Measurements from ENCODE around the gene LRP3. TPM values are rescaled to one million over a fixed set of nuclear protein-coding genes. Genes with fewer than 3 reads are reported as not detected.
"Not testable (repeated sequence)": the region's sequence is repeated elsewhere in the genome, so short reads cannot be mapped to it uniquely, and the experiment has no call there.

LRP3 gene
- total RNA-seq, 2 donors from 2014 or later = 7.2 to 12.4 TPM

DNA sequence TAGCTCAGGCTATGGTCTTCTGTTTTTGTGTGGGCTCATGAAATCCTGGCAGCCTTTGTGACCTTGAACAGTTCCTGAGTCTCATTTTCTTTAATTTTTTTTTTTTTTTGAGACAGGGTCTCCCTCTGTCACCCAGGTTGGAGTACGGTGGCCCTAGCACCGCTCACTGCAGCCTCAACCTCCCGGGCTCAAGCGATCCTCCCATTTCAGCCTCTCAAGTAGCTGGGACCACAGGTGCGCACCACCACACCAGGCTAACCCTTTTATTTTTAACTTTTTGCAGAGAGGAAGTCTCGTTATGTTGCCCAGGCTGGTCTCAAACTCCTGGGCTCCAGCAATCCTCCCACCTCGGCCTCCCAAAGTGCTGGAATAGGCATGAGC is 15.7 kb downstream of the LRP3 start:
- intact Hi-C loops (cut with DNase I, micrococcal nuclease); ATAC-seq; DNase-seq: not testable (repeated sequence)

DNA sequence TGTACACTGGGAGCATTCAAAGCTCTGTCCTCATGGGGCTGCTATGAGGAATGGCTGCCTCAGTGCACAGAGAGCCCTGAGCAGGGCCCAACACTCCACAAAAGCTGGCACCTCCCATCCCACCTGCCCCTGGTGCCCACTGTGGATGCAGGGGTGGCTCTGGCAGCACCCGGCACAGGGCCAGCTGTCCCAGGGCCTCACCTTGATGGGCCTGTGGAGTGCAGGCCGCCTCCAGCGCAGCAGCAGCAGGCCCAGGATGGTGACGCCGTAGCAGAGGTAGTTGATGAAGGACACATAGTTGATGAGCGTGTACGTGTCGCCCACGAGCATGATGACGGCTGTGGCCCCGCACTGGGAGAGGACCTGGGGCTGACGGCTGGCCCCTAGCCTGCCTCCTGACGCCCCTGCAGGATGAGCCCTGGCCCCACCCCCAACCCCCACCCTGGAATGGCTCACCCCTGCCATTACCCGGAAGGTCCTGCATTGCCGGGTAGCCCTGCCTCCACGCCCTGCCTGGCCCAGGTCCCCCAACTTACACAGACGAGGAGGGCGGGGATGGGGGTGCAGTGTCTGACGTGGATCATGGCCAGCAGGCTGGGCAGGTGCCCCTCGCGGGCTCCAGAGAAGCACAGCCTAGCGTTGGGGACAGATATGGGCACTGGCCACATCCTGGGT is 16.3 kb downstream of the LRP3 start:
- no peak for DNase-seq
- intact Hi-C loops (cut with DNase I, micrococcal nuclease) = no loop called here
- ATAC-seq = no peak

DNA sequence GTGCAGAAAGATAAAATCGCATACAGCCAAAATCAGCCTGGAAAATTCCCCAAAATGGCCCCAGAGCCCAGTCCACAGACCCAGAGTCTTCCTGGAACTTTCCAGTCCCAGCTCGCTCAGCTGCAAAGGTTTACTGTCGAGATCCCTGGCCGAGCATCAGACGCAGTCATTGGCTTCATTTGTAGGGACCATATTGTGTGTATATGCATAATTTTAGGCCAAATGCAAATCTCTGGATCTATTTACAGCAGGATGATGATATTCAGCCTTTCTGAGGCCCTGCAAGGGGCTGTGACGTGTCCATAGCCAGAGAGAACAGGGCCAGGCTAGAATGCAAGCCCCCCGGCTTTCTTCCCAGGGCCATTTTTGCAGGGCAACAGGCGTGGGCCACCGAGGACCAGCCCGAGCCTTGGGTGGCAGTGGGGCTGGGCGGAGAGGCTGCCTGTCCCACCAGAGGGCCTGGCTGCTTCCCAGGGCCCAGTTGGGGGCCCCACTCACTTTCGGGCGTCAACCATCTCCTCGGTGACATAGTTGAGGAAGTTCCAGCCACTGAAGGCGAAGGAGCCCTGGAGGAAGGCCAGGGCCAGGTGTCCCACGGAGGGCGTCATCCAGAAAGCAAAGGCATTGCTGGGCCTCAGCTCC is 17.8 kb downstream of the LRP3 start:
- DNase-seq (no peak), ATAC-seq (no peak)
- intact Hi-C loops (cut with DNase I, micrococcal nuclease) = no loop called here

DNA sequence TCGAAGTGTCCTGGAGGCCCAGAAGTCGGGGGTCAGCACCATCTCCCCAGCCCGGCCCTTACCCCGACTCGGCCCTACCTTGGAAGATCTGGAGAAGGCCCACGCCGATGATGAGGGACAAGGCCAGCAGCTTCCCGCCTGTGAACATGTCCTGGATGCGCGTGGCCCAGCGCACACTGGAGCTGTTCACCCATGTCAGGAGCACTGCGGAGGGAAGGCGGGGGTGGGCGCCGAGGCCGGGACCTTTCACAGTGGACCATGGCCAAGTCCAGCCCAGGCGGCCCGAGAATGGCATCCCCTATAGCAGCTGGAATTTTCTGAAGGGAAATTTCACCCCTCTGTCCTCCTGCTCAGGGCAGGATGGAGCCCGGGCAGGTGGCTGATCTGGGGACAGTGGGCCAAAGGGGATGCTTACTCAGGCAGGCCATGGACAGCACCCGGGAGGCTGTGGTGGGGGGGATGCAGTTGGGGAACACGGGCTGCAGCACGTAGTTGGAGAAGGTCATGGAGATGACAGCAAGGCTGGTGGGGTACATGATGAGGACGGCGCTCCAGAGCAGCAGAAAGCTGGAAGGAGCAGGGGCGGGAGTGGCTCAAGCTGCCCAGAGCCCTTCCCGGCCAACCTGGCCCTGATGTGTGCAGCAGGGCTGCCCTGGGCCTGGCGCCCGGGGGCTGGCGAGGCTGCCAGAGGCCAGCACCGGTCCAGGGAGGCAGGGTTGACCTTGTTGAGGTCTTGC is 18.5 kb downstream of the LRP3 start:
- no peak for DNase-seq
- no peak for ATAC-seq
- intact Hi-C loops (cut with DNase I, micrococcal nuclease) = no loop called here

DNA sequence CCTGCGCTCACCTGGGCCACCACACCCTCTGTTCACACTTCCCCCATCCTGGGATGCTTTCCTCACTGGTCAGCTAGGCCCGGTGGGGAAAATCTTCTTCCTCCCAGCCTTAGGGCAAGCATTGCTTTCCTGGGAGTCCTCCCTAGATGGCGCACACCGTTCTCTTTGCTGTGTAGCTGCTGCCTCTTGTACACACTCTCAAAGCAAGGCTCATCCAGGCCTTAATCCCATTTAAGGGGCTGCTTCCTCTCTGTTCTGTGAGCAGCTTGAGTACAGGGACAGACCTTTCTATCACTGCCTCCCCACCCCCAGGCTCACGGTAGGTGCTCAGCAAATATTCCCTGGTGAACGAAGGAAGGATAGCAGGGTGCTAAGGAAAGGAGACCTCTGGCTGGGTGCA is 20.5 kb downstream of the LRP3 start:
- DNase-seq = peak in 1 of 2 donors; percentile 23
- intact Hi-C loops (cut with DNase I, micrococcal nuclease) = no loop called here
- peak; percentile 66 for ATAC-seq

DNA sequence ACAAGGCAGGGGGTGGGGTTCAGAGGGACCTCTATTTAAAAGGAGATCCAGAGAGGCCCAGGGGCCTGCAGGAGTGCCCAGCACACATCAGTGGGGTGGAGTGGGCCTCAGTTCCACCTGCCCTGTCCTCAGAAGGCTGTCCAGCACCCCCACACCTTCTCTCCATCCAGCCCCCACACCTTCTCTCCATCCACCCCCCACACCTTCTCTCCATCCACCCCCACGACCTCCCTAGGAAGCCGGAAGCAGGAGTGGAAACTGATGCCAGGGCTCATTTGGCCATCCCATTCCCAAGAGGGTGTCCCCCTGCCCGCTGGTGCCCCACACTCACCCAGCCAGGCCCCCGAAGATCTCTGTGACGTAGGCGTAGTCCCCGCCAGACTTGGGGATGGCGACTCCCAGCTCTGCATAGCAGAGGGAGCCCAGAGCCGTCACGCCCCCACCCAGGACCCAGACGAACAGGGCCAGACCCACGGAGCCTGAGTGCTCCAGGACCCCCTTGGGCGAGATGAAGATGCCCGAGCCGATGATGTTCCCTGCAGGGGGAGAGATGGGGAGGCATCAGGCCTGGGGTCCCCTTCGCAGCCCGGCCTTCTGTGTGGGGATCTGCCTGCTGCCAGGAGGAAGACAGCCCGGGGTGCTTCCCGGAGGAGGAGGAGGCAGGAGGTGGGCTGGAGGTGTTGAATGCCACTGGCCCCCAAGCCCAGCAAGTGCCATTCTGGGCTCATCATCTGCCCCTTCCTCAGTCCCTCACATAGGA is 21.5 kb downstream of the LRP3 start:
- DNase-seq (no peak), ATAC-seq (no peak)
- intact Hi-C loops (cut with DNase I, micrococcal nuclease) = no loop called here

DNA sequence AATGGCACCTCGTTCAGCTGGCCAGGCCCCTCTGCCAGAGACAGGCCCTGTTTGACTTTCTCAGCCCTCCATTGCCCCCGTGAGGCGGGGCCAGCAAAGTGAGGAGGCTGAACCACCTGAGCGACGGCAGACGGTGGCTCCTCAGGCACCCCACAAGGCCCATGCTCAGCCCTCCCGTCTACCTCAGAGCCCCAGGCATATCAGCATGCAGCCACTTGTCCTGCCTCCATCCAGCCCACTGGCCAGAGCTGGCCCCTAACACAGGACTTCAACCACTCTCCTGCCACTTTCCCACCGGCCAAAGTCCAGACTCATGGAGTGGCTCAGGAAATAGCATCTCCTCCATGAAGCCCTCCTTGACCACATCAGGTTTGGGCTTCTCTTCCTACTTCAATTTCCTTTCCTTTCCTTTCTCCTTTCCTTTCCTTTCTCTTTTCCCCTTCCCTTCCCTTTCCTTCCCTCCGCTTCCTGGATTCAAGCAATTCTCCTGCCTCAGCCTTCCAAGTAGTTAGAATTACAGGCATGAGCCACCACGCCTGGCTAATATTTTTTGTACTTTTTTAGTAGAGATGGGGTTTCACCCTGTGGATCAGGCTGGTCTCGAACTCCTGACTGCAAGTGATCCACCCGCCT is 22.2 kb downstream of the LRP3 start:
- ATAC-seq (no peak), DNase-seq (no peak)
- intact Hi-C loops (cut with DNase I, micrococcal nuclease) = no loop called here

DNA sequence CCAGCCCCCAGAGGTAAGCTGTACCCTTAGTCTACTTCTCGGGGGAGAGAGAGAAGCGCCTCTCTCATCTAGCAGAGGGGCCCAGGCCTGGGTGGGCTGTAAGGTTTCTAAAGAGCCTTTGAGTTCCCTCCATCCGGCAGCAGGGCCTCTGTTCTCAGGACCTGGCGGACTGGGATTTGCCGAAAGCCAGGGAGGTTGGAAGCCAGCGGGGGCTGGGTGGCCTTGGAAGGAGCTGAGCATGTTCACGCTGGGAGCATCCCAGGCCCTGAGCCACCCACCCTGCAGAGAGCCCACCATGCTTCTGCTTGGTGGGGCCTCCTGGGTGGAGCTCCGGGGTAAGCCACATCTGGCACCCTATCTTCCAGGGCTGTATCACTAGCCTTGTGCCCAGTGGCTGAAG is 23.8 kb downstream of the LRP3 start:
- no peak for ATAC-seq
- no peak for DNase-seq
- intact Hi-C loops (cut with DNase I, micrococcal nuclease) = no loop called here

DNA sequence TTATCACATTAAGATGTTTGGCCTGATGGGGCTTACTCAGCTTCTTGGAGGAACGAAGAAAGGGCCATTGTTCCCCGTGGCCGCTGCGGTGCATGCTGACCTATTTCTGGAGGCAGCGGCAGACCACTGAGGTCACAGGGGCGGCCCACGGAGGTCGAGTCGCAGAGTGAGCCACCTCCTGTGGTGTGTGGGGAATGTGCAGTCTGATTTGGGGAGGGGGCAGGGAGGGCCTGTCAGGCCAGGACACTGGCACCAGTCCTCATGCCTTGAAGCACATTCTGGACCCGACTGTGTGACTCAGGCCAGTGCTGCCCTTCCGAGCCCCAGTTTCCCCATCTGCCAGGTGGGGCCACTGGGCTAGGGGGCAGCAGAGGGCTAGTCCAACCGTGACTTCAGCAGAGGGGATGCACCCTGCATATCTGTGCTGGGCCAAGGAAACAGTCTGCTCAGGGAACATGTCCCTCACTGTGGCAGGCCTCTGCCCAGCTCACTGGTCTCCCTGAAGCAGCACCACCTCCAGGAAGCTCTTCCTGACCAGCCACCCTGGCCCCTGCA is 25.2 kb downstream of the LRP3 start:
- intact Hi-C loops (cut with DNase I, micrococcal nuclease) = no loop called here
- DNase-seq (no peak), ATAC-seq (no peak)

DNA sequence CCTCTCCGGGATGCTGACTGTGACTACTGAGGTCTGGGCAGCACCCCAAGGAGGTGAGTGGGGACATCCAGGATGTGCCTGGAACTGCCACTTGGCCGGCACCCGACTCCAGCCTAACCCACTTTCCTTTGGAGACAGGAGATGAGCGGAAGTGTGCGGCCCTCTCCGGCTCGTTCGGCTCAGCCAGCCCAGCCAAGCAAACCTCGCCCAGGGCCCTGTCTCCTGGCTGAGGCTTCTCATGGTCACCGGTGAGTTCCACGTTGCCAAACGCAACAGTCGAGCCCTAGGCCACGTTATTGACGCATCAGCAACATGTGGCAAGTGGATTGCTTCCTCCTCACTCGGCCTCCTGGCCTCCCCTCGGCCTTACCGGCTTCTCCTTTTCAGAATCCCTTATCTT is 26.0 kb downstream of the LRP3 start:
- ATAC-seq = no peak
- intact Hi-C loops (cut with DNase I, micrococcal nuclease) = no loop called here
- DNase-seq = no peak

DNA sequence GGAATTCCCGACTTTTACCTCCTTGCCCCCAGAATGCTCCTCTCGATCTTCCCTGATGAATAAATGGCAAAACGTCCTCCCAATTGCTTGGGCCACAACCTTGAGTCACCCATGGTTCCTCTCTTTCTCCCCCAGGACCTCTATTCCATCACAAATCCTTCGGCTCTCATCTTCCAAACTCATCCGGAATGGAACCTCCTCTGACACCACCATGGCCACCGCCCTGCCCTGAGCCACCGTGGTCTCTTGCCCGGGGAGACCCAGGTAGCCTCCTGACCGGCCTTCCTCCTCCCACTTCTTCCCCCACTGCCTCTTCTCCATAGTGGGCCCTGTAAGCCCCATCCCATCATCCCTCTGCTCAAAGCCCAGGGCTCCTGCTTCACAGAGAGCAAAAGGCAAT is 26.6 kb downstream of the LRP3 start:
- no peak for DNase-seq
- intact Hi-C loops (cut with DNase I, micrococcal nuclease) = no loop called here
- ATAC-seq = no peak

DNA sequence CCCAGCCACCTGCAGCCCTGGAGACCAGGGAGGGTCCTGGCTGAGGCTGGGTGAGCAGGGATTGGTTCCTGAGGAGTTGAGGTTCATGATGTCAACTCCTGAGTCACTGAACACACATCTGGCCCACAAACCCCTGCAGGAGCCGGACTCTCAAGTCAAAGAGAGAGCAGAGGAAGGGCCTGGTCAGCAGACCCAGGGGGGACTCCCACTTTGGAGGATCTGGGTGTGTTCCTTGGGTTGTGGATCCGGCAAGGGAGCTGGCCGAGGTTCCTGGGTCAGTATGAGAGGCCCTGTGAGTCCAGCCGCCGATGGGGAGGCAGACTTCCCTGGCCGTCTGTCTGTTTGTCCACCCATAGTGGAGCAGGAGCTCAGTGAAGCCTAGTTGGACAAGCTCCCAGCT is 27.5 kb downstream of the LRP3 start:
- intact Hi-C loops (cut with DNase I, micrococcal nuclease) = no loop called here
- DNase-seq (no peak), ATAC-seq (no peak)

DNA sequence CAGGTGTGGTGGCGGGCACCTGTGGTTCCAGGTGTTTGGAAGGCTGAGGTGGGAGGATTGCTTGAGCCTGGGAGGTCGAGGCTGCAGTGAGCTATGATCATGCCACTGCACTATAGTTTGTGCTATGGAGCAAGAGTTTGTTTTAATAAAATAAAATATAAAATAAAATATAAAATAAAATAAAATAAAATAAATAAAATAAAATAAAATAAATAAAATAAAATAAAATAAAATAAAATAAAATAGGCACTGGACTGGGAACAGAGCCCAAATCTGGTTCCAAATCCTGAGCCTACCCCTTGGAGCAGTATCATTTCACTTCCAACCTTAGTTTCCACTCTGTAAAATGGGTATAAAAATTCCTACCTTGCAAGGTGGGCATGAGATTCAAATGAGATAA is 28.1 kb downstream of the LRP3 start:
- ATAC-seq; DNase-seq; intact Hi-C loops (cut with DNase I, micrococcal nuclease): not testable (repeated sequence)

DNA sequence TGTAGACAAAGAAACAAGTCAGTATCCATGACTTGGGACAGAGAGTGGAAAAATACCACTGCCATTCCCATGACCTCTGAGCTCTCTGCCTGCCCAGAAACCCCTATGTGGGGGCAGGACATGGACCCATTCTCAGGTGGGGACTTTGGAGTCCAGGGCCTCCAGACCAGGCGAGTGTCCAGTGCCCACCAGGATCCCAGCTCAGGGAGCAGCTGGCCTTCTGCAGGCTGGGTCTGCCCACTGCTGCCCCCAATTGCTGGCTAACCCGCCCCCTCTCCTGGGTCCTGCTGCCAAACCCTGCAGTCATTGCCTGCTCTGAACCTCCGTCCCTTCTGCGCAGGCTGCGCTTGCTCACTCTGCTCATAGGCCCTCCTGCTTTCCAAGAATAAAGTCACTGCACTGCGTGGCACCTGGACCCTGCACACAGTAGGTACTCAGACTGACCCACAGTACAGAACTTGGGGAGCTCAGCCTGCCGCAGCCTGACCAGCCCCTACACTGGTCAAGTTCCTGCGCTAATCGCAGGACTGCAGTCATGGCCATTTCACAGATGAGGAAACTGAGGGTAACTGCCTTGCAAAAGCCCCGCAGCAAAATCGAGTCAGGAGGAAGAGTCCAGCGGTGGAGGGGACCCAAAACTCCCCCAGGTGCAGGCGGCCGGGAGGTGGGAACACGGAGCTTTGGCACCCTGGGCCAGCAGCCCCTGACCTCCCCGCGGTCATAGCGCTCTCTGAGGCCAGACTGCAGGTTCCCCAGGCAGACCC is 30.7 kb downstream of the LRP3 start:
- no peak for DNase-seq

DNA sequence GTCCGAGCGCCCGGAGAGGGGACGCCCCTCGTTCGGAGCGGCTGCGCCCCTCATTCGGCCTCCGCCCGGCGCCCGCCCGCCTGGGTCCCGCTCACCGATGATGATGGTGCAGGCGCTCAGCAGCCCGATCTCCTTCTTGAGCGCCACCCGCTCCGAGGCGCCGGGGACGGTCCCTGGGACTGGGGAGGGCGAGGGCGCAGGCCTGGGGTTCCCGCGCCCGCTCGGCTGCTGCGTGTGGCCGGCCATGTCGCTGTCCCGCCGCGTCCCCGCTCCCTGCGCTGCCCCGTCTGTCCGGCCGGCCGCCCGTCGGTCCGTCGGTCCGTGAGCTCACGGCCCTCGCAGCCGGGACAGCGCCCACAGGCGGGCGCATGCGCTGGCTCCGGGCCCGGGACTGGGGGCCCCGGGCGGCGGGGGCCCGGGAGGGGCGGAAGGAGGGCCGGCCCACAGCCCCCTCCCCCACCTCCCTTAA is 31.4 kb downstream of the LRP3 start, which contains the start of gene SLC7A10:
Gene SLC7A10, minus strand, starts transcription at position 393 of the 469 bp plus-strand sequence. Its CDS starts 147 bp downstream, at position 246.
- ATAC-seq (peak; percentile 17), DNase-seq (no peak)
- intact Hi-C loops (cut with DNase I, micrococcal nuclease) = no loop called here

More for the DNA sequence above, 30.7 kb downstream of the LRP3 start:
- ATAC-seq = peak; percentile 3
- intact Hi-C loops (cut with DNase I, micrococcal nuclease) = no loop called here

DNA sequence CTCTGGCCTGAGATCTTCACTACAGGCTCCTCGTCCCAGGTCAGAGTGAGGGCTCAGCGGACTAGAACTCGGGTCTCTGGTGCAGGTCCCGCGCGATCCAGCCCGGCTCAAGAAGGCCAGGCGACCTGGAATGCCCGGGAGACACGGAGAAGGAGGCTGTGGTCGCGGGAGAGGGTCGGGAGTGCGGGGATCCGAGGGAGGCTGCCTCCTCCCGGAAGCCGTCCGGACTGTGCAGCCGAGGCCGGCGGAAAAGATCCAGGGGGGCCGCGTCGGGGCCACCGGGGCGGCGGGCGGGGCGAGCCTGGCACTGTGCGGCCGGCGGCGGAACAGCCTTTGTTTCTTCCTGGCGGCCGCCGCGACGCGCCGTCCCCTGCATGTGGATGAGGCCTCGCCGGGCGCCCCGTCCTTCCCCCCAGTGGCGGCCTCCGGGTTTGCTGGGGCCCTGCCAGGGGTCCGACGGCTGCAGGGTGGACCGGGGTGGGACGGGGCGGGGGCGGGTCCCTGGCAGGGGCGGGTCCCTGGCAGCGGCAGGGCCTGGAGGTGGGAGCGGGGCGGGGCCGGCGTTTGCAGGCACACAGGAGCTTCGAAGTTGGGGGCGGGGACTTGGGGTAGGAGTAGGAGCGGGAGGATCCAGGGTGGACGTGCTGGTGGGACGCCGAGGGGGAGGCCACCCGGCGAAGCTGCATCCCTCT is 32.6 kb downstream of the LRP3 start:
- intact Hi-C loops (cut with DNase I, micrococcal nuclease) = no loop called here
- ATAC-seq (peak; percentile 76), DNase-seq (peak in 1 of 2 donors; percentile 62)

DNA sequence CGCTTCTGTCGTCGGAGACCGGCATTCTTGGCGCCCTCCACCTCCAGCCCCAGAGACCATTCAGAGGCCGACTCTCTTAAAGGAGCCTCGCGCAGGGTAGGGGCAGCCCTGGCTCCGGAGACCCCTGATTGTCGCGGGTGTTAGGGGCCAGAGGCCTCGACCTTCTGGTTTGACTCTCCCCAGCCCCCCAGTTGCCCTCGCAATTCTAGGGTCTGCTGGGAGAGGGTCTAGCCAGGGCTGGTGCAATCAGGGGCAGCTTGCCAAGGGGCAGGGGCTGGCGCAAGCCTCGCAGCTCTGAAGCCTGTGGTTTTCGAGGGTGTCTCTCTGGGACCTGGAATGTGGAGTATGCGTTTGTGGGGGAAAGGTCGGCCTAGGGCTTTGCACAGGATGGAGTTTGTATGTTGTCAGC is 33.1 kb downstream of the LRP3 start:
- DNase-seq (no peak), ATAC-seq (no peak)
- intact Hi-C loops (cut with DNase I, micrococcal nuclease) = no loop called here
